DOHH2 (cell line): ENCODE results near the gene TRMU.
"Not testable (repeated sequence)": the region's sequence is repeated elsewhere in the genome, so short reads cannot be mapped to it uniquely, and the experiment has no call there.

Source experiments
- H3F3A ChIP-seq: fragments of 200-600 bp; sonication (generic), shearing (Covaris generic); 2 replicates; pipeline ENCODE4 v1.6.0; 2016; ENCODE audit warnings: antibody characterized with exemption, mild to moderate bottlenecking; ENCODE audit not compliant: control insufficient read depth, insufficient read depth
- H3K27ac ChIP-seq: fragments of 200-600 bp; sonication (generic); 2 replicates; pipeline ENCODE4 v1.5.1; 2014; ENCODE audit warnings: low read depth, mild to moderate bottlenecking, low read length, moderate library complexity
- H3K27me3 ChIP-seq: fragments of 200-600 bp; sonication (generic); 2 replicates; pipeline ENCODE4 v1.6.1; 2014; ENCODE audit warnings: mild to moderate bottlenecking, low read length, mixed read lengths; ENCODE audit not compliant: control insufficient read depth
- H3K36me3 ChIP-seq: fragments of 200-600 bp; sonication (generic); 2 replicates; pipeline ENCODE4 v1.6.1; 2014; ENCODE audit warnings: mild to moderate bottlenecking, low read length, moderate library complexity, mixed read lengths; ENCODE audit not compliant: control insufficient read depth
- H3K4me1 ChIP-seq: fragments of 200-600 bp; sonication (generic); 2 replicates; pipeline ENCODE4 v1.6.1; 2014; ENCODE audit warnings: mild to moderate bottlenecking, low read length, mixed read lengths; ENCODE audit not compliant: control insufficient read depth
- H3K4me2 ChIP-seq: fragments of 200-600 bp; sonication (generic); 2 replicates; pipeline ENCODE4 v1.6.0; 2014; ENCODE audit warnings: mild to moderate bottlenecking, low read length, moderate library complexity
- H3K4me3 ChIP-seq: fragments of 200-600 bp; sonication (generic); 2 replicates; pipeline ENCODE4 v1.5.1; 2014; ENCODE audit warnings: mild to moderate bottlenecking, low read length, mixed read lengths
- H3K79me2 ChIP-seq: fragments of 200-600 bp; sonication (generic); 2 replicates; pipeline ENCODE4 v1.6.1; 2014; ENCODE audit warnings: mild to moderate bottlenecking, low read length, mixed read lengths; ENCODE audit not compliant: control insufficient read depth
- H3K9me2 ChIP-seq: fragments of 200-600 bp; sonication (generic); replicated peaks from 2 replicates; pipeline ENCODE4 v1.6.1; 2014; ENCODE audit warnings: mild to moderate bottlenecking, low read length, mixed read lengths; ENCODE audit not compliant: control insufficient read depth
- H3K9me3 ChIP-seq: fragments of 200-600 bp; sonication (generic); 2 replicates; pipeline ENCODE4 v1.6.1; 2014; ENCODE audit warnings: antibody characterized with exemption, low read length, mixed read lengths; ENCODE audit not compliant: control insufficient read depth, insufficient read depth
- H4K20me1 ChIP-seq: fragments of 200-600 bp; sonication (generic); 2 replicates; pipeline ENCODE4 v1.6.0; 2014; ENCODE audit warnings: low read depth, mild to moderate bottlenecking, antibody characterized with exemption, low read length, moderate library complexity; ENCODE audit not compliant: control insufficient read depth, insufficient read depth
- CTCF ChIP-seq: fragments of 200-600 bp; sonication (generic); IDR thresholded peaks from one replicate; pipeline ENCODE4 v1.5.1; 2014; ENCODE audit warnings: antibody characterized with exemption, mild to moderate bottlenecking, low read depth, low read length; ENCODE audit not compliant: poor library complexity, severe bottlenecking
- EZH2phosphoT487 ChIP-seq: fragments of 200-600 bp; sonication (generic); IDR thresholded peaks from 2 replicates; pipeline ENCODE4 v1.6.1; 2017; ENCODE audit warnings: borderline replicate concordance, mild to moderate bottlenecking, antibody characterized with exemption, low read length, moderate library complexity, mixed read lengths

The TRMU gene

GRCh38 chr22:46308283-46308988 lies 27.1 kb upstream of the TRMU start:
- Histone ChIP-seq H3K4me3 (no peak overlapping the region), H3K4me2 (no peak overlapping the region), H3K9me2 (no peaks in the 10 kb centered on the region), H3K27me3 (no peaks in the 10 kb centered on the region), H3F3A (no peaks in the 10 kb centered on the region), H3K4me1 (no peaks in the 10 kb centered on the region), H3K79me2 (peaks cover 80% of the 10 kb centered on the region), H3K9me3 (no peaks in the 10 kb centered on the region), H4K20me1 (peaks cover 5% of the 10 kb centered on the region; the same call in 1 of the 2 replicates), H3K36me3 (peaks cover 78% of the 10 kb centered on the region), H3K27ac (no peak overlapping the region)
- no peak for TF ChIP-seq EZH2phosphoT487
- no peak for TF ChIP-seq CTCF

GRCh38 chr22:46309526-46310085 lies 25.9 kb upstream of the TRMU start:
- no peak overlapping the region for H3K4me2 ChIP-seq
- no peaks in the 10 kb centered on the region for H3K4me1 ChIP-seq
- no peak overlapping the region for H3K4me3 ChIP-seq
- TF ChIP-seq CTCF (no peak), EZH2phosphoT487 (no peak)
- peaks cover 75% of the 10 kb centered on the region for H3K79me2 ChIP-seq
- H3K27ac ChIP-seq = no peak overlapping the region
- peaks cover 77% of the 10 kb centered on the region for H3K36me3 ChIP-seq
- no peaks in the 10 kb centered on the region for H4K20me1 ChIP-seq
- H3K9me2 ChIP-seq = no peaks in the 10 kb centered on the region
- no peaks in the 10 kb centered on the region for H3K9me3 ChIP-seq
- H3F3A ChIP-seq = no peaks in the 10 kb centered on the region
- no peaks in the 10 kb centered on the region for H3K27me3 ChIP-seq

- H3K9me3 ChIP-seq = no peaks in the 10 kb centered on the region
- no peaks in the 10 kb centered on the region for H3K9me2 ChIP-seq
- no peak overlapping the region for H3K27ac ChIP-seq
- H3K79me2 ChIP-seq = peaks cover 64% of the 10 kb centered on the region
- H3K27me3 ChIP-seq = no peaks in the 10 kb centered on the region
- H3F3A ChIP-seq = no peaks in the 10 kb centered on the region
- no peak for TF ChIP-seq CTCF
- TF ChIP-seq EZH2phosphoT487 = no peak
- no peak overlapping the region for H3K4me2 ChIP-seq
- no peak overlapping the region for H3K4me3 ChIP-seq
- H4K20me1 ChIP-seq = no peaks in the 10 kb centered on the region
- no peaks in the 10 kb centered on the region for H3K4me1 ChIP-seq
- H3K36me3 ChIP-seq = peaks cover 88% of the 10 kb centered on the region
These were observed 23.5 kb upstream of the TRMU start for GRCh38 chr22:46312056-46312455.

GRCh38 chr22:46312848-46313247 lies 22.7 kb upstream of the TRMU start:
- H3K27ac ChIP-seq, H3K4me2 ChIP-seq, H3K4me3 ChIP-seq, H4K20me1 ChIP-seq, H3K9me3 ChIP-seq, H3K4me1 ChIP-seq, H3F3A ChIP-seq, H3K9me2 ChIP-seq, H3K27me3 ChIP-seq: not testable (repeated sequence)
- Histone ChIP-seq H3K36me3 (peaks cover 89% of the 10 kb centered on the region), H3K79me2 (peaks cover 64% of the 10 kb centered on the region)
